HG02642 (cell line): Measurements from ENCODE around the gene LIMS2.

Experiments used
- ATAC-seq: cut with Tn5 transposase; IDR thresholded peaks from one replicate; pipeline ENCODE4 v1.9.1; 2021; ENCODE audit warnings: mild to moderate bottlenecking; ENCODE audit not compliant: unreplicated experiment, poor library complexity

The LIMS2 gene

GRCh38 chr2:127609818-127610217 lies 65.5 kb downstream of the LIMS2 start:
- no peak for ATAC-seq

- ATAC-seq: no peak
Measured at GRCh38 chr2:127609031-127609751, 66.1 kb downstream of the LIMS2 start.

- ATAC-seq: no peak
Measured at GRCh38 chr2:127608061-127609030, 67.0 kb downstream of the LIMS2 start.

- ATAC-seq: no peak
Measured at GRCh38 chr2:127607399-127607908, 67.9 kb downstream of the LIMS2 start.

- ATAC-seq: no peak
Measured at GRCh38 chr2:127606625-127607398, 68.5 kb downstream of the LIMS2 start.

GRCh38 chr2:127605691-127606263 lies 69.6 kb downstream of the LIMS2 start:
- ATAC-seq: no peak

- no peak for ATAC-seq
Measured at GRCh38 chr2:127604986-127605385, 70.3 kb downstream of the LIMS2 start.

- ATAC-seq: no peak
Measured at GRCh38 chr2:127599211-127599610, 76.1 kb downstream of the LIMS2 start.

GRCh38 chr2:127598711-127599110 lies 76.6 kb downstream of the LIMS2 start:
- no peak for ATAC-seq

- no peak for ATAC-seq
Measured at GRCh38 chr2:127597984-127598380, 77.3 kb downstream of the LIMS2 start.

- no peak for ATAC-seq
Measured at GRCh38 chr2:127597046-127597983, 78.0 kb downstream of the LIMS2 start.

- ATAC-seq: no peak
Measured at GRCh38 chr2:127596311-127597045, 78.9 kb downstream of the LIMS2 start.

- ATAC-seq: no peak
Measured at GRCh38 chr2:127594116-127594591, 81.2 kb downstream of the LIMS2 start.

GRCh38 chr2:127593228-127594115 lies 81.9 kb downstream of the LIMS2 start:
- no peak for ATAC-seq

GRCh38 chr2:127592761-127593227 lies 82.5 kb downstream of the LIMS2 start:
- no peak for ATAC-seq

- ATAC-seq: peak; percentile 76
Measured at GRCh38 chr2:127591221-127591923, 84.0 kb downstream of the LIMS2 start.
